ENCODE results near the gene TCP11L1. TPM values are rescaled to one million over a fixed set of nuclear protein-coding genes. Genes with fewer than 3 reads are reported as not detected.

The TCP11L1 gene
- total and polyA plus RNA-seq, 4 experiments from 2014 or later = 6.0 to 20.9 (median 13.4) TPM

GRCh38 chr11:33017478-33017877, 21.9 kb upstream of the TCP11L1 start:
- Mint-ChIP-seq H3K4me3 (no peak overlapping the region), H3K27ac (no peak overlapping the region), H3K4me1 (peaks cover 9 to 35% (median 22%) of the 10 kb centered on the region in 4 donors), H3K27me3 (peaks cover 11 to 19% of the 10 kb centered on the region in 2 donors), H3K36me3 (no peaks in the 10 kb centered on the region), H3K9me3 (no peaks in the 10 kb centered on the region)
- H3K4me3 ChIP-seq (ENCODE audit: low read length in 2 of 2) = no peak overlapping the region
- no peaks in the 10 kb centered on the region for H3K9me3 ChIP-seq (ENCODE audit: control insufficient read depth in 1 of 2, low read length in 2 of 2)
- H3K27me3 ChIP-seq (ENCODE audit: insufficient read depth, low read length) = peaks cover 3% of the 10 kb centered on the region
- H3K36me3 ChIP-seq (ENCODE audit: insufficient read depth, low read length) = no peaks in the 10 kb centered on the region
- DNase-seq = no peak
- intact Hi-C loops (cut with micrococcal nuclease) = loop anchor here (10.0 kb wide), 1 partner anchor 53 kb away; no protein-coding TSS in a partner anchor
- no peak overlapping the region for H3K27ac ChIP-seq (ENCODE audit: low read depth, low read length)
- CTCF ChIA-PET (ENCODE audit: partially characterized antibody) = interaction anchor here (1.5 to 2.2 kb wide), 3 partner anchors 10 to 44 kb away, joined by 3 to 6 read pairs (median 5); no protein-coding TSS in a partner anchor
- POLR2A ChIA-PET (ENCODE audit: partially characterized antibody) = interaction anchor here (4.9 kb wide), 1 partner anchor 21 kb away, joined by 43 read pairs; the partner anchor contains the start of gene TCP11L1
- peaks cover 17% of the 10 kb centered on the region for H3K4me1 ChIP-seq (ENCODE audit: insufficient read depth, low read length)

- no peak overlapping the region for H3K4me3 Mint-ChIP-seq
- Histone ChIP-seq H3K4me1 (ENCODE audit: insufficient read depth, low read length) (peaks cover 14% of the 10 kb centered on the region), H3K4me3 (ENCODE audit: low read length in 2 of 2) (no peak overlapping the region), H3K27me3 (ENCODE audit: insufficient read depth, low read length) (peaks cover 3% of the 10 kb centered on the region), H3K9me3 (ENCODE audit: control insufficient read depth in 1 of 2, low read length in 2 of 2) (no peaks in the 10 kb centered on the region), H3K27ac (ENCODE audit: low read depth, low read length) (no peak overlapping the region), H3K36me3 (ENCODE audit: insufficient read depth, low read length) (no peaks in the 10 kb centered on the region)
- H3K27ac Mint-ChIP-seq = no peak overlapping the region
- H3K4me1 Mint-ChIP-seq = peaks cover 9 to 31% (median 19%) of the 10 kb centered on the region in 4 donors
- ChIA-PET POLR2A (ENCODE audit: partially characterized antibody) (interaction anchor here (4.9 kb wide), 1 partner anchor 21 kb away, joined by 43 read pairs; the partner anchor contains the start of gene TCP11L1), CTCF (ENCODE audit: partially characterized antibody) (no interaction called here)
- intact Hi-C loops (cut with micrococcal nuclease) = loop anchor here (10.0 kb wide), 1 partner anchor 53 kb away; no protein-coding TSS in a partner anchor
- no peaks in the 10 kb centered on the region for H3K36me3 Mint-ChIP-seq
- H3K9me3 Mint-ChIP-seq = no peaks in the 10 kb centered on the region
- DNase-seq = no peak
- H3K27me3 Mint-ChIP-seq = peaks cover 11 to 19% of the 10 kb centered on the region in 2 donors
Measured at GRCh38 chr11:33017965-33018364, 21.4 kb upstream of the TCP11L1 start.

- intact Hi-C loops (cut with micrococcal nuclease) = loop anchor here (10.0 kb wide), 1 partner anchor 54 kb away; no protein-coding TSS in a partner anchor
- ChIA-PET CTCF (ENCODE audit: partially characterized antibody) (no interaction called here), POLR2A (ENCODE audit: partially characterized antibody) (no interaction called here)
- peaks cover 8 to 22% (median 17%) of the 10 kb centered on the region in 4 donors for H3K4me1 Mint-ChIP-seq
- DNase-seq = no peak
- no peaks in the 10 kb centered on the region for H3K36me3 Mint-ChIP-seq
- Histone ChIP-seq H3K4me3 (ENCODE audit: low read length in 2 of 2) (no peak overlapping the region), H3K27ac (ENCODE audit: low read depth, low read length) (no peak overlapping the region), H3K36me3 (ENCODE audit: insufficient read depth, low read length) (no peaks in the 10 kb centered on the region), H3K9me3 (ENCODE audit: control insufficient read depth in 1 of 2, low read length in 2 of 2) (no peaks in the 10 kb centered on the region), H3K4me1 (ENCODE audit: insufficient read depth, low read length) (peaks cover 14% of the 10 kb centered on the region), H3K27me3 (ENCODE audit: insufficient read depth, low read length) (peaks cover 3% of the 10 kb centered on the region)
- H3K4me3 Mint-ChIP-seq = no peak overlapping the region
- peaks cover 11 to 19% of the 10 kb centered on the region in 2 donors for H3K27me3 Mint-ChIP-seq
- H3K9me3 Mint-ChIP-seq = no peaks in the 10 kb centered on the region
- no peak overlapping the region for H3K27ac Mint-ChIP-seq
Measured at GRCh38 chr11:33018840-33019239, 20.5 kb upstream of the TCP11L1 start.

- Histone ChIP-seq H3K4me1 (ENCODE audit: insufficient read depth, low read length) (peaks cover 9% of the 10 kb centered on the region), H3K36me3 (ENCODE audit: insufficient read depth, low read length) (no peaks in the 10 kb centered on the region), H3K4me3 (ENCODE audit: low read length in 2 of 2) (no peak overlapping the region), H3K27ac (ENCODE audit: low read depth, low read length) (no peak overlapping the region), H3K9me3 (ENCODE audit: control insufficient read depth in 1 of 2, low read length in 2 of 2) (no peaks in the 10 kb centered on the region), H3K27me3 (ENCODE audit: insufficient read depth, low read length) (peaks cover 2% of the 10 kb centered on the region)
- Mint-ChIP-seq H3K4me1 (peaks cover 3 to 18% (median 9%) of the 10 kb centered on the region in 4 donors), H3K27me3 (peaks cover 9 to 17% of the 10 kb centered on the region in 2 donors), H3K4me3 (no peak overlapping the region), H3K27ac (no peak overlapping the region), H3K9me3 (no peaks in the 10 kb centered on the region), H3K36me3 (no peaks in the 10 kb centered on the region)
- intact Hi-C loops (cut with micrococcal nuclease) = no loop called here
- DNase-seq = no peak
- POLR2A ChIA-PET (ENCODE audit: partially characterized antibody) = no interaction called here
- CTCF ChIA-PET (ENCODE audit: partially characterized antibody) = interaction anchor here (1.0 to 2.0 kb wide), 6 partner anchors 9 to 53 kb away, joined by 3 to 10 read pairs (median 4); partner anchors contain the start of gene TCP11L1
Measured at GRCh38 chr11:33021501-33021900, 17.9 kb upstream of the TCP11L1 start.

- Mint-ChIP-seq H3K4me3 (no peak overlapping the region), H3K4me1 (peaks cover 2 to 17% (median 7%) of the 10 kb centered on the region in 4 donors), H3K27ac (no peak overlapping the region), H3K27me3 (peaks cover 8 to 15% of the 10 kb centered on the region in 2 donors), H3K9me3 (no peaks in the 10 kb centered on the region), H3K36me3 (no peaks in the 10 kb centered on the region)
- Histone ChIP-seq H3K27ac (ENCODE audit: low read depth, low read length) (no peak overlapping the region), H3K4me1 (ENCODE audit: insufficient read depth, low read length) (peaks cover 7% of the 10 kb centered on the region), H3K27me3 (ENCODE audit: insufficient read depth, low read length) (no peaks in the 10 kb centered on the region), H3K9me3 (ENCODE audit: control insufficient read depth in 1 of 2, low read length in 2 of 2) (no peaks in the 10 kb centered on the region), H3K36me3 (ENCODE audit: insufficient read depth, low read length) (no peaks in the 10 kb centered on the region), H3K4me3 (ENCODE audit: low read length in 2 of 2) (no peak overlapping the region)
- CTCF ChIA-PET (ENCODE audit: partially characterized antibody) = interaction anchor here (0.9 to 2.0 kb wide), 7 partner anchors 12 to 63 kb away, joined by 3 to 10 read pairs (median 4); partner anchors contain the start of gene TCP11L1
- intact Hi-C loops (cut with micrococcal nuclease) = no loop called here
- no peak for DNase-seq
- POLR2A ChIA-PET (ENCODE audit: partially characterized antibody) = interaction anchor here (1.4 kb wide), 1 partner anchor 17 kb away, joined by 11 read pairs; the partner anchor contains the start of gene TCP11L1
Measured at GRCh38 chr11:33021937-33022336, 17.4 kb upstream of the TCP11L1 start.

GRCh38 chr11:33025339-33025722, 14.0 kb upstream of the TCP11L1 start:
- Histone ChIP-seq H3K9me3 (ENCODE audit: control insufficient read depth in 1 of 2, low read length in 2 of 2) (no peaks in the 10 kb centered on the region), H3K4me3 (ENCODE audit: low read length in 2 of 2) (no peak overlapping the region), H3K27me3 (ENCODE audit: insufficient read depth, low read length) (no peaks in the 10 kb centered on the region), H3K36me3 (ENCODE audit: insufficient read depth, low read length) (no peaks in the 10 kb centered on the region), H3K27ac (ENCODE audit: low read depth, low read length) (no peak overlapping the region), H3K4me1 (ENCODE audit: insufficient read depth, low read length) (peaks cover 7% of the 10 kb centered on the region)
- no peak overlapping the region for H3K27ac Mint-ChIP-seq
- CTCF ChIA-PET (ENCODE audit: partially characterized antibody) = interaction anchor here (0.5 to 1.4 kb wide), 4 partner anchors 9 to 155 kb away, joined by 3 to 5 read pairs (median 3); partner anchors contain the start of genes DEPDC7 and TCP11L1
- no peaks in the 10 kb centered on the region for H3K9me3 Mint-ChIP-seq
- POLR2A ChIA-PET (ENCODE audit: partially characterized antibody) = interaction anchor here (1.6 kb wide), 1 partner anchor 13 kb away, joined by 10 read pairs; no protein-coding TSS in a partner anchor
- H3K4me3 Mint-ChIP-seq = no peak overlapping the region
- H3K36me3 Mint-ChIP-seq = no peaks in the 10 kb centered on the region
- peaks cover 0 to 2% of the 10 kb centered on the region in 2 donors for H3K27me3 Mint-ChIP-seq
- intact Hi-C loops (cut with micrococcal nuclease) = no loop called here
- peaks cover 2 to 10% (median 7%) of the 10 kb centered on the region in 4 donors for H3K4me1 Mint-ChIP-seq
- DNase-seq = no peak

GRCh38 chr11:33027233-33027632, 12.1 kb upstream of the TCP11L1 start:
- no peaks in the 10 kb centered on the region for H3K4me1 ChIP-seq (ENCODE audit: insufficient read depth, low read length)
- H3K9me3 Mint-ChIP-seq = no peaks in the 10 kb centered on the region
- H3K27me3 ChIP-seq (ENCODE audit: insufficient read depth, low read length) = no peaks in the 10 kb centered on the region
- ChIA-PET POLR2A (ENCODE audit: partially characterized antibody) (interaction anchor here (2.7 kb wide), 1 partner anchor 12 kb away, joined by 9 read pairs; the partner anchor contains the start of gene TCP11L1), CTCF (ENCODE audit: partially characterized antibody) (interaction anchor here (1.5 kb wide), 1 partner anchor 38 kb away, joined by 5 read pairs; no protein-coding TSS in a partner anchor)
- no peaks in the 10 kb centered on the region for H3K36me3 ChIP-seq (ENCODE audit: insufficient read depth, low read length)
- H3K27ac Mint-ChIP-seq = no peak overlapping the region
- H3K9me3 ChIP-seq (ENCODE audit: control insufficient read depth in 1 of 2, low read length in 2 of 2) = no peaks in the 10 kb centered on the region
- peaks cover 0 to under 1% (median 0%) of the 10 kb centered on the region in 4 donors for H3K4me1 Mint-ChIP-seq
- H3K4me3 Mint-ChIP-seq = no peak overlapping the region
- peaks cover 0 to 4% of the 10 kb centered on the region in 2 donors for H3K27me3 Mint-ChIP-seq
- no peak overlapping the region for H3K27ac ChIP-seq (ENCODE audit: low read depth, low read length)
- H3K36me3 Mint-ChIP-seq = no peaks in the 10 kb centered on the region
- H3K4me3 ChIP-seq (ENCODE audit: low read length in 2 of 2) = no peak overlapping the region
- no peak for DNase-seq
- intact Hi-C loops (cut with micrococcal nuclease) = no loop called here
